ENCODE measurements around the gene MLLT10. TPM values are rescaled to one million over a fixed set of nuclear protein-coding genes. Genes with fewer than 3 reads are reported as not detected.
"Not testable (repeated sequence)": the region's sequence is repeated elsewhere in the genome, so short reads cannot be mapped to it uniquely, and the experiment has no call there.

MLLT10 gene
- total and polyA plus RNA-seq, 2 donors (not counting 3 experiments of a cell fraction or from before 2014, with no cell fraction given): 35.4 to 54.0 TPM

DNA sequence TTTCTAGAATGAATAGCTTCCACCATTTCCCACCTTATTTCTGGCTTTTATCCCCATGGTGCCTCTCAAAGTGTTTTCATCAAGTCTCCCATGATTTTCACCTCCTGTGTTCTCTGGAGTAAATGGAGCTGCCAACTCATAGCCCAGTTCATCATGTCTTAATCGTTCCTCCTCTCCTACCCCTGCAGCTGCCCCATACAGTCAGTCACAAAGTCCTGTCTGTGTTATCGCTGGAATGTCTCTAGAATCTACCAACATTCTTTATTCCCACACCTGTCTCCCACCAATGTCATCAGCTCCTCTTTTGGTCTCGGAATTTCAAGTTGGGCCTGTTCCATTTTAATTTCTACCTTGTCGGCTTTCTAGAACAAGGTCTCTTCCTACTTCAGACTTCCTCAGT is 178.9 kb downstream of the MLLT10 start:
- H3K4me3 ChIP-seq (replicated peaks in 1 of 3; ENCODE audit: insufficient read depth in 1 of 3, low read depth in 1 of 3, low read length in 3 of 3): no peak overlapping the region
- intact Hi-C loops (cut with micrococcal nuclease): no loop called here
- CTCF ChIA-PET: interaction anchor here (1.5 to 2.1 kb wide), 2 partner anchors 11 to 19 kb away, joined by 3 to 5 read pairs; no protein-coding TSS in a partner anchor

DNA sequence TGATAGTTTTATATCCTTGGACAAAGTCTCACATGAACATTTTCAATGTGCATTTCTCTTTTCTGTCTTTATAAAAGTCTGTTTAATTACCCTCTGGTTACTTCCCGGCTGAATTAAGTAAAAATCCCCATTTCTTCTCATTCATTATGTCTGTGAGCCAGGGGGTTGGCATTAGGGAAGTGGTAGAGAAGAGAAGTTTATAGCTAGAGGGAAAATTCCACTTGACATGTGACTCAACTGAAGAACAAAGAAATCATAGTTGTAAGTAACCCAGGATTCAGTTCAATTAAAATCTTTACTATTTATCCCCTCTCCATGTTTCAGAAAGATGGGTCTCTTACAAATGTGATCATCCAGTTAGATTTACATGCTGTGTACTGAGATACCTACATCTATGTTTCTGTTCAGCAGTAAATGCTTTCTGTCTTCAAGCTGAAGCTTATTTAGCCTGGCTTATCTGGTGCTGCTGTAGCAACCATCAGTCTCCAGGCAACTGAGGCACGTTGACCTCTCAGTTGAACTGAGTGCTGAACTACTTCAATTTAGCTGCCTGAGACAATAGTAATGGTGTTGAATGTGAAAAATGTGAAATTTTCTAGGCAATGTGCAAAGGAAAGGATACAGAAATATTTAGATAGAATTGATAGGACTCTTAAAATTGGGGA is 181.6 kb downstream of the MLLT10 start:
- Histone ChIP-seq H3K27me3 (ENCODE audit: control insufficient read depth in 2 of 2, insufficient read depth in 2 of 2, low read length in 2 of 2) (no peaks in the 10 kb centered on the region), H3K4me2 (ENCODE audit: insufficient read depth, low read length) (no peak overlapping the region), H3K27ac (ENCODE audit: insufficient read depth, low read depth, low read length) (no peak overlapping the region), H3K9me3 (replicated peaks; ENCODE audit: control insufficient read depth, insufficient read depth, low read length) (no peaks in the 10 kb centered on the region), H3K9ac (replicated peaks; ENCODE audit: extremely low read depth, insufficient read depth, low read length) (no peak overlapping the region), H3K79me2 (ENCODE audit: control insufficient read depth, insufficient read depth, low read length) (no peaks in the 10 kb centered on the region), H3K4me3 (replicated peaks in 1 of 3; ENCODE audit: insufficient read depth in 1 of 3, low read depth in 1 of 3, low read length in 3 of 3) (no peak overlapping the region), H3K36me3 (ENCODE audit: control insufficient read depth in 2 of 2, extremely low read depth in 1 of 2, insufficient read depth in 2 of 2, low read length in 2 of 2) (peaks cover 2 to 6% of the 10 kb centered on the region in 2 experiments), H4K20me1 (replicated peaks; ENCODE audit: control insufficient read depth, extremely low read depth, insufficient read depth, low read length) (no peaks in the 10 kb centered on the region), H3K4me1 (ENCODE audit: control insufficient read depth, extremely low read depth, insufficient read depth, low read length) (no peaks in the 10 kb centered on the region), H2AFZ (ENCODE audit: low read depth, low read length) (no peak overlapping the region), H3K9me1 (replicated peaks; ENCODE audit: control insufficient read depth, extremely low read depth, insufficient read depth, low read length) (no peaks in the 10 kb centered on the region)
- CTCF ChIA-PET: interaction anchor here (0.7 kb wide), 1 partner anchor 8 kb away, joined by 3 read pairs; no protein-coding TSS in a partner anchor
- DNase-seq (ENCODE audit: low read depth, low spot score): no peak
- no peak for FAIRE-seq
- TF ChIP-seq, protein P1, sequence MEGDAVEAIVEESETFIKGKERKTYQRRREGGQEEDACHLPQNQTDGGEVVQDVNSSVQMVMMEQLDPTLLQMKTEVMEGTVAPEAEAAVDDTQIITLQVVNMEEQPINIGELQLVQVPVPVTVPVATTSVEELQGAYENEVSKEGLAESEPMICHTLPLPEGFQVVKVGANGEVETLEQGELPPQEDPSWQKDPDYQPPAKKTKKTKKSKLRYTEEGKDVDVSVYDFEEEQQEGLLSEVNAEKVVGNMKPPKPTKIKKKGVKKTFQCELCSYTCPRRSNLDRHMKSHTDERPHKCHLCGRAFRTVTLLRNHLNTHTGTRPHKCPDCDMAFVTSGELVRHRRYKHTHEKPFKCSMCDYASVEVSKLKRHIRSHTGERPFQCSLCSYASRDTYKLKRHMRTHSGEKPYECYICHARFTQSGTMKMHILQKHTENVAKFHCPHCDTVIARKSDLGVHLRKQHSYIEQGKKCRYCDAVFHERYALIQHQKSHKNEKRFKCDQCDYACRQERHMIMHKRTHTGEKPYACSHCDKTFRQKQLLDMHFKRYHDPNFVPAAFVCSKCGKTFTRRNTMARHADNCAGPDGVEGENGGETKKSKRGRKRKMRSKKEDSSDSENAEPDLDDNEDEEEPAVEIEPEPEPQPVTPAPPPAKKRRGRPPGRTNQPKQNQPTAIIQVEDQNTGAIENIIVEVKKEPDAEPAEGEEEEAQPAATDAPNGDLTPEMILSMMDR (IDR thresholded peaks at IDR 0.05; ENCODE audit: extremely low read depth in 1 of 2, insufficient read depth in 1 of 2, low read depth in 1 of 2, low read length in 2 of 2): no peak
- TF ChIP-seq GATA2 (IDR thresholded peaks at IDR 0.05; ENCODE audit: insufficient read depth, insufficient read length, low read depth, low read length) (no peak), MYC (IDR thresholded peaks at IDR 0.05; ENCODE audit: low read depth, low read length) (no peak), POLR2AphosphoS5 (IDR thresholded peaks at IDR 0.05; ENCODE audit: insufficient read depth, low read depth, low read length) (no peak)
- intact Hi-C loops (cut with micrococcal nuclease): loop anchor here (2.0 kb wide), 1 partner anchor 73 kb away; no protein-coding TSS in a partner anchor
- no TSS peak for BruUV-seq (replicated peaks)
- dilution Hi-C loops (cut with MboI; ENCODE audit: extremely low pct_ligation_motif_present, low sequenced_read_pairs): no loop called here
- POLR2A ChIA-PET: no interaction called here

More for the DNA sequence above, 178.9 kb downstream of the MLLT10 start:
- peaks cover 1% of the 10 kb centered on the region for H3K4me1 ChIP-seq (ENCODE audit: control insufficient read depth, extremely low read depth, insufficient read depth, low read length)
- FAIRE-seq: no peak
- no peaks in the 10 kb centered on the region for H3K9me1 ChIP-seq (replicated peaks; ENCODE audit: control insufficient read depth, extremely low read depth, insufficient read depth, low read length)
- peaks cover 2 to 6% of the 10 kb centered on the region in 2 experiments for H3K36me3 ChIP-seq (ENCODE audit: control insufficient read depth in 2 of 2, extremely low read depth in 1 of 2, insufficient read depth in 2 of 2, low read length in 2 of 2)
- no peaks in the 10 kb centered on the region for H3K27me3 ChIP-seq (ENCODE audit: control insufficient read depth in 2 of 2, insufficient read depth in 2 of 2, low read length in 2 of 2)
- H3K9me3 ChIP-seq (replicated peaks; ENCODE audit: control insufficient read depth, insufficient read depth, low read length): no peaks in the 10 kb centered on the region
- BruUV-seq (replicated peaks): no TSS peak
- POLR2A ChIA-PET: no interaction called here
- dilution Hi-C loops (cut with MboI; ENCODE audit: extremely low pct_ligation_motif_present, low sequenced_read_pairs): no loop called here
- H3K79me2 ChIP-seq (ENCODE audit: control insufficient read depth, insufficient read depth, low read length): peaks cover 6% of the 10 kb centered on the region
- TF ChIP-seq POLR2AphosphoS5 (IDR thresholded peaks at IDR 0.05; ENCODE audit: insufficient read depth, low read depth, low read length) (no peak), GATA2 (IDR thresholded peaks at IDR 0.05; ENCODE audit: insufficient read depth, insufficient read length, low read depth, low read length) (no peak), JUN (IDR thresholded peaks at IDR 0.05; ENCODE audit: borderline replicate concordance, insufficient read depth, insufficient read length, low read depth) (no peak)
- TF ChIP-seq, protein P2, sequence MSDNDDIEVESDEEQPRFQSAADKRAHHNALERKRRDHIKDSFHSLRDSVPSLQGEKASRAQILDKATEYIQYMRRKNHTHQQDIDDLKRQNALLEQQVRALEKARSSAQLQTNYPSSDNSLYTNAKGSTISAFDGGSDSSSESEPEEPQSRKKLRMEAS (IDR thresholded peaks at IDR 0.05; ENCODE audit: insufficient read depth, insufficient read length): no peak
- H4K20me1 ChIP-seq (replicated peaks; ENCODE audit: control insufficient read depth, extremely low read depth, insufficient read depth, low read length): no peaks in the 10 kb centered on the region
- H3K9ac ChIP-seq (replicated peaks; ENCODE audit: extremely low read depth, insufficient read depth, low read length): no peak overlapping the region
- no peak overlapping the region for H3K4me2 ChIP-seq (ENCODE audit: insufficient read depth, low read length)
- no peak overlapping the region for H3K27ac ChIP-seq (ENCODE audit: insufficient read depth, low read depth, low read length)
- no peak overlapping the region for H2AFZ ChIP-seq (ENCODE audit: low read depth, low read length)
- no peak for DNase-seq (ENCODE audit: low read depth, low spot score)

GRCh38 chr10:21717437-21718054 is 183.5 kb downstream of the MLLT10 start:
- FAIRE-seq; H4K20me1 ChIP-seq (replicated peaks; ENCODE audit: control insufficient read depth, extremely low read depth, insufficient read depth, low read length); H3K4me3 ChIP-seq (replicated peaks in 1 of 3; ENCODE audit: insufficient read depth in 1 of 3, low read depth in 1 of 3, low read length in 3 of 3); H2AFZ ChIP-seq (ENCODE audit: low read depth, low read length); H3K4me2 ChIP-seq (ENCODE audit: insufficient read depth, low read length); H3K9me1 ChIP-seq (replicated peaks; ENCODE audit: control insufficient read depth, extremely low read depth, insufficient read depth, low read length); dilution Hi-C loops (cut with MboI; ENCODE audit: extremely low pct_ligation_motif_present, low sequenced_read_pairs); H3K4me1 ChIP-seq (ENCODE audit: control insufficient read depth, extremely low read depth, insufficient read depth, low read length); CTCF ChIA-PET; H3K27me3 ChIP-seq (ENCODE audit: control insufficient read depth in 2 of 2, insufficient read depth in 2 of 2, low read length in 2 of 2); POLR2A ChIA-PET; intact Hi-C loops (cut with micrococcal nuclease); BruUV-seq (replicated peaks); H3K27ac ChIP-seq (ENCODE audit: insufficient read depth, low read depth, low read length); H3K79me2 ChIP-seq (ENCODE audit: control insufficient read depth, insufficient read depth, low read length); H3K9ac ChIP-seq (replicated peaks; ENCODE audit: extremely low read depth, insufficient read depth, low read length); H3K36me3 ChIP-seq (ENCODE audit: control insufficient read depth in 2 of 2, extremely low read depth in 1 of 2, insufficient read depth in 2 of 2, low read length in 2 of 2); DNase-seq (ENCODE audit: low read depth, low spot score); H3K9me3 ChIP-seq (replicated peaks; ENCODE audit: control insufficient read depth, insufficient read depth, low read length): not testable (repeated sequence)

Data from endothelial cell of umbilical vein (primary cell).